Stimulated activated CD4-positive, alpha-beta T cell treated with anti-CD3 and anti-CD28 coated beads, TNF-alpha, amount 100 ng/mL, for 1 hour (primary cell): Measurements from ENCODE around the gene NKAIN4.
A peak's percentile ranks its signal among the peaks of the same experiment; 100 is the strongest.
"Not testable (repeated sequence)": the region's sequence is repeated elsewhere in the genome, so short reads cannot be mapped to it uniquely, and the experiment has no call there.

Experiments
- DNase-seq, 3 donors: peaks; one replicate each; pipeline ENCODE4 v3.0.0-alpha.2; 2020; ENCODE audit warnings: low read depth in 3 of 3, low spot score in 1 of 3

Gene NKAIN4

DNA sequence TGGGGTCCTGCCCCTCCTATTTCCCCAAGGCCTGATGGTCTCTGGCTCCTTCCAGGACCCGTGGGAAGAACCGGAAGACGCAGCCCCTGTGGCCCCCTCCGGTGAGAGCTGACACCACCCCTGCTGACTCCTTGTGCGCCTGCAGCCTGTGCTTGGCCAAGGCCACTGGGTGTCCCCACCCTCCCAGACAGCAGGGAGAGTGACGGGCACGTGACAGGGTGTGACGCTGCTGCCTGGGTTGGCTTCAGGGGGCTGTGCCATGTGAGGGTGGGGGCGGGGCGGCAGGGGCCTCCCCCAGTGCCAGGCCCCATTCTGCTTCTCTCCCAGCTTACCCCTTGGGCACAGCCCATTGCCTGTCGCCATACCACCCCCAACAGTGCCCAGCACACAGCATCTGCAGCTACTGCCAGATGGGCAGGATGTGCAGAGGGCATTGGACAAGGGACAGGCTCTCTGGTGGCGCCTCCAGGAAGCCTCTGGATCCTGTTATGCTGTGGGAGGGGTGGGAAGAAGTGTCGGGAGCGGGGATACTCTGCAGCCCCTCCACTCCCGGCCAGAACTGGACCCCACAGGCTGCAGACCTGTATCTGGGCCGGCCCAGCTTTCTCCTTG, 15.6 kb downstream of the NKAIN4 start:
- DNase-seq: no peak

DNA sequence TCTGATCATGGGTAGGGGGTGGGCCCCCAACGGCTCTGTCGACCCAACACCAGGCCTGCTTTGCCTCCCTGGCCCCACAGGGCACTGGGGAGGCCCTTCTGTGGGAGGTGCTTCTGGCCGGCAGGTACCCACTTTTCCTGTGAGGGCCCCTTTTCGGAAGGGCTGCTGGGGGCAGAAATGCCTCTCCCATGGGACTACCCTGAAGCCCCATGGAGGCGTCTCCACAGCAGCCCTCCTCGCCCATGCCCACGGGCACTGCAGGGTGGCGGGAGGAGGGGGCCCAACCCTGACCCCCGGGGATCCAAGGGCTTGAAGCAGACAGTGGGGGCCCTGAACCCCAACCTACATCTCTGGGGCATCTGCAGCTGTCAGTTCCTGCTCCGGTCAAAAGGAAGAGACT, 16.2 kb downstream of the NKAIN4 start:
- no peak for DNase-seq

DNA sequence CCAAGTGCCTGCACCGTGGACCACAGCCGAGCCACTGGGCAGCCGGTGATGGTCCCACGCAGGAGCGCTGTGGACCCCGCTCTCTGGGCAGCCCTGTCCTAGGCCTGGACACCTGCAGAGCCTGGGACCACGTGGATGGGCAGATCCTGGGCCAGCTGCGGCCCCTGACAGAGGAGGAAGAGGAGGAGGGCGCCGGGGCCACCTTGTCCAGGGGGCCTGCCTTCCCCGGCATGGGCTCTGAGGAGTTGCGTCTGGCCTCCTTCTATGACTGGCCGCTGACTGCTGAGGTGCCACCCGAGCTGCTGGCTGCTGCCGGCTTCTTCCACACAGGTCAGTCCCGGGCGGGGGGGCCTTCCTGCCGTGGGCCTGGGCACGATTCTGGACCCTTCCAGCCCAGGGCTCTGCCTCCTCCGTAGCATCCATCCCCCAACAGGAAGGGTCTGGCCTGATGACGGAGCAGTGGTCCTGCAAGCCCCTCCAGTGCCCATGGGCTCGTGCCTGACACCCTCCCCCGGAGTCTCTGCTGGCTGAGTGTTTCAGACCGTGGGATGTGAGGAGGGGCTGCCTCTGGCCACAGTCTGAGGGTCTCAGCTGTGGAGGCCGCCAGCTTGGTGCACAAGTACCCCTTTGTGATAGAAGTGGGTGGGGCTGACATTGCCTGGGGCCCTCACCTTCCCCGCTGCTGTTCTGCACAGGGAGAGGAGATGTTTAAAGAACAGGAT, 18.0 kb downstream of the NKAIN4 start:
- no peak for DNase-seq

DNA sequence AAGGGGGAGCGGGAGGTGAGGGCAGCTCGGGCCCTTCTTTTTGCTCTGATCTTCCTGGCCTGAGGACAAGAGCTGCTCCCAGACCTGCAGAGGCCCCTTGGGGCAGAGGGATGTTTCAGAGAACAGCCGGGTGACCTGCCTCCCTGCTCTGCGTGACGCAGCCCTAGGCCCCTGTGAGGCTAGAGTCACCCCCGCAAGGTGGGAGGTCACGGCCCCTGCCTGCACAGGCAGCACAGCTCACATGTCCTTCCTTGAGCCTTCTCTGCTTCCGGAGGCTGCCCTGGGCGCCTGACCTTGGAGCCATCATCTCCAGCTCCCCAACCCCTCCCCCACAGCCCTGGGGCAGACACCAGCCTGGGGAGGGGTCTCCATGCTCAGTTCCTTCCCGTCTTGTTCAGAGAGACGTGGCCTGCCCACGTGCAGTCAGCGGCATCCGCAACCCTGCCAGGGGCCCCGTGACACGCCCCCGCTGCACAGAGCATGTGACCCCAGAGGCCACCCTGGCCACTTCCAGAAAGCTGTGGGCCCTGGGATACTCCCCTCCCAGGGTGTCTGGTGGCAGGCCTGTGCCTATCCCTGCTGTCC, 18.8 kb downstream of the NKAIN4 start, which contains the start of gene BIRC7:
Gene BIRC7 (plus strand): TSS at position 507 of the 585 bp plus-strand sequence. CDS start 192 bp downstream, outside the sequence.
- DNase-seq: no peak

DNA sequence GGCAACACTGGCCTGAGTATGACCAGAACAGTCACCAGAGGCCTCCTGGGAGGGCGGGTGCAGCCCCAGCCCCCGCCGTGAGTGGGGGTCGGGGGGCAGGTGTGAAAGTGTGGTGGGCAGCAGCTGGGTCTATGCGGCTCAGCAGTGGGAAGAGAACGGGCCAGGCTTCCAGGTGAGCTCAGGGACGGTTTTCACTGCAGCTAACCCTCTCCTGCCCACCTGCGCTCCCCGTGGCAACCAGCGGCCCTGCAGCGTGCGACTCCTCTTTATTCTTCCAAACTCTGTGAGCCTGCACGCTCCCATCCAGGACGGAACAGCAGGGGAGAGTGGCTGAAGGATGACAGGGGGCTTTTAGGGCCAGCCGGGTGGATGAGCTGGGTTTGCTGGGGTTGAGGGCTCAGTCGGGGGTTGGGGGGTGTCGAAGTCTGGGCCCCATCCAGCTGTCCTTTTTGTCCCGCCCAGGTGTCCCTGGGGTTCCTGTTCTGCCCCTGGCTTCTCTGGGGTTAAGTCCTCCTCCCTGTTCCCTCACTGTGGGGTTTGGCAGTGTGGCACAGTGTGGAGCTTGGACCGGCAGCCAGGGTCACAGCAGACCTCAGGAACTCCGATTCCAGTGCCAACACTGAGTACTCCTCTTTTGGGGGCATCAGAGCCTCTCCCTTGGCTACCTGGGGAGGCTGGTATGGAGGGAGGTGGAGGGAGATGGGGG, 19.4 kb downstream of the NKAIN4 start:
- peak in 1 of 3 donors; percentile 7 for DNase-seq

DNA sequence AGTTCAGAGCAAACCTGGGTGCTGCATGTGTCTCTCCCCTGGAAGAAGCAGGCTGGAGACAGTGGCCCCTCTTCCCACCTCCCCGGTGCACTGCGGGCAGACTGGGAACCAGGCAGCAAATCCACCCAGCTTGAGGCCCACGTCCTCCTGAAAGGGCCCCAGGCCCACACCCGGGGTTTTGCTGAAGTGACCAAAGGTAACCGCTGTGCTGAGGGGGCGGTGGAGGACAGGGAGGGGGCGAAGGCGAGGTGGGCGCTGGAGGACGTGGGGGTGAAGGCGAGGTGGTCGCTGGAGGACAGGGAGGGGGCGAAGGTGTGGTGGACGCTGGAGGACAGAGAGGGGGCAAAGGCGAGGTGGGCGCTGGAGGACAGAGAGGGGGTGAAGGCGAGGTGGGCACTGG, 20.3 kb downstream of the NKAIN4 start:
- no peak for DNase-seq

DNA sequence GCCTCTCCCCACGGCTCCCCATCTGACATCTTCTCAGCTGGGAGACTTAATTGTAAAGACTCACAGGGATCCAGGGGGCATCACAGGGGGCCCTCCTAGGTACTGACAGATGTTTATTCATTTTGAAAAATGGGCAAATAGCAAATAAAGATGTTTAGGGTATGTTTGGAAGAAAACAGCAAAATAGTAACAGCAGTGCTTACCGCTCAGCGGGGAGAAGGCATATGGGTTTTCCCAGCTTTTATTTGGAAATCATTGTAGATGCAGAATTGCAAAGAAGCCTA, 21.3 kb downstream of the NKAIN4 start:
- no peak for DNase-seq

DNA sequence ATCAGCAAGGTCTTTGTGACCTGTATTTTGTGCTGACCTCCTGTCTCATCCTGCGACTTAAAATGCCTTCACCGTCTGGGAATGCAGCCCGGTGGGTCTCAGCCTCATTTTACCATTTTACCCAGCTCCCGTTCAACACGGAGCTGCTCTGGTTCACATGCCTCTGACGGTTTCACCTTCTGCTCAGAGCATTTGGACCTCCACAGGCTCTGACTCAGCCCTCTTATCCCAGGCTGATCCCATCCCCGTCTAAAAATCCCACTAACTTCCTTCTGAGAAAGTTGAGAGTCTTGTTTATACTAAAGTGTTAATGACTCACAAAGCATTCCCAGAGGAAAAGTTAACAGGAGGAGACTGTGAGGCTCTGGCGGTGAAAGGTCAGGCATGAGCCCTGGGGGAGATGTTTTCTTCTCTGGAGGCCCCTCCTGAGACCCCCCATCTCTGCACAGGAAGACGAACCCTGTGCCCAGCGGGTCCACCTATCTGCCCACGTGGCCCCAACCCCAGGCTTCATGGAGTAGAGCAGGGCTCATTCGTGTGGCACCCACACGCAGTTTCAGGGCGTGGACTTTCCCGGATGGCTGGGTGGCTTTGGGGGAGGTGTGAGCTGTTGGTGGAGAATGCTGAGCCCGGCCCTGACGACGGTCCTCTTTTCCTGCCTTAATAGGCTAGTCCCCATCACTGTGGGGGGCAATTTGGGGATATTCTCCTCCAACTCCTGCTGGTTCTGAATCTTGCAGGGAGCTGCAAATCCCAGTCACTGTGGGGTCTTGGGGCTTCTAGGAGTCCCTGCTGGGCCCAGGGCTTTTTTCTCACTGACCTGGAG, 21.8 kb downstream of the NKAIN4 start:
- DNase-seq: no peak

DNA sequence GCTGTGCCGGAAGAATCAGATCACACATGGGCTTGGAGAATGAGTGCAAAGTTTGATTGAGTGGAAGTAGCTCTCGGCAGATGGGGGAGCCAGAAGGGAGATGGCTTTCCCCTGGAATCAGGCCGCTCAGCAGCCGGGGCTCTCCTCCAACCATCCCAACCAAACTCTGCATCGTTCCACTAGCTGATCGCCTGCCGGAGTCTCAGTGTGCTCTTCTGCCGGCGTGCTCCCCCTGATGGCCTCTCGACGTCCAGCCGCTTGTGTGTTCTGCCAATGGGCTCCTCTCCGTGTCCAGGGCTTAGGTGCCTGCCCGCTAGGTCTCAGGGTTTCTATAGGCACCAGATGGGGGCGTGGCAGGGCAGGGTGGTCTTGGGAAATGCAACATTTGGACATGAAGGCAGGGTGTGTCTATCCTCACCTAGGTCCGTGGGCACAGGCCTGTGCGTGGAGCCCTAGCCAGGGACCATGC, 23.4 kb downstream of the NKAIN4 start:
- DNase-seq: no peak

DNA sequence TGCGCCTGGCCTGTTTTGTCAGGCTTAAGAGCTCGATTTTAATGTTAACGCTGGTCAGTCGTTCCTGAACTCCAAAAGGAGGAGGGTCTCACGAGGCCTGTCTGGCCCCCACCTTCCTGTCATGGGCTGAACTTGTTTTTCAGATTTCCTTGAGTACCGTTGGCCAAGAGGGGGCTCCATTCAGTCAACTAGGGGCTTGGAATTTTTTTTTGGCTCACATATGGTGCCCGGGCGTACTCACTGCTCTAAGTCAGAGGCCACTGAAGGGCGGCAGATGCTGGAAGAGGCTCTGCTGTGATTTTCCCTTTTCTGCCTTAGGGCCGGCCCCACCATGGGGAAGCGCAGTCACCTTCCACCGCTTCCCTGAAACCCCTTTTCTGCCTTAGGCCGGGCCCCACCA, 25.5 kb downstream of the NKAIN4 start:
- no peak for DNase-seq

DNA sequence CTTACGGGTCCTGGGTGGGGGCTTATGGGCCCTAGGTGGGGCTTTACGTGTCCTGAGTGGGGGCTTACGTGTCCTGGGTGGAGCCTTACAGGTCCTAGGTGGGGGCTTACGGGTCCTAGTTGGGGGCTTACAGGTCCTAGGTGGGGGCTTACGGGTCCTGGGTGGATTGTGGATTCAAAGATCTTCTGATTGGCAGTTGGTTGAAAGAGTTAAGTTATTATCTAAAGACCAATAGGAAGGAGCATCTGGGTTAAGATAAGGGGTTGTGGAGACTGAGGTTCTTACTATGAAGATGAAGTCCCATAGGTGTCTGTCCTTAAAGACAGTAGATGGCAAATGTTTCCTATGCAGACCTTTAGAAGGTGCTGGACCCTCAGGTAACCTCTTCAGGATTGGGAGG, 27.0 kb downstream of the NKAIN4 start:
- no peak for DNase-seq

DNA sequence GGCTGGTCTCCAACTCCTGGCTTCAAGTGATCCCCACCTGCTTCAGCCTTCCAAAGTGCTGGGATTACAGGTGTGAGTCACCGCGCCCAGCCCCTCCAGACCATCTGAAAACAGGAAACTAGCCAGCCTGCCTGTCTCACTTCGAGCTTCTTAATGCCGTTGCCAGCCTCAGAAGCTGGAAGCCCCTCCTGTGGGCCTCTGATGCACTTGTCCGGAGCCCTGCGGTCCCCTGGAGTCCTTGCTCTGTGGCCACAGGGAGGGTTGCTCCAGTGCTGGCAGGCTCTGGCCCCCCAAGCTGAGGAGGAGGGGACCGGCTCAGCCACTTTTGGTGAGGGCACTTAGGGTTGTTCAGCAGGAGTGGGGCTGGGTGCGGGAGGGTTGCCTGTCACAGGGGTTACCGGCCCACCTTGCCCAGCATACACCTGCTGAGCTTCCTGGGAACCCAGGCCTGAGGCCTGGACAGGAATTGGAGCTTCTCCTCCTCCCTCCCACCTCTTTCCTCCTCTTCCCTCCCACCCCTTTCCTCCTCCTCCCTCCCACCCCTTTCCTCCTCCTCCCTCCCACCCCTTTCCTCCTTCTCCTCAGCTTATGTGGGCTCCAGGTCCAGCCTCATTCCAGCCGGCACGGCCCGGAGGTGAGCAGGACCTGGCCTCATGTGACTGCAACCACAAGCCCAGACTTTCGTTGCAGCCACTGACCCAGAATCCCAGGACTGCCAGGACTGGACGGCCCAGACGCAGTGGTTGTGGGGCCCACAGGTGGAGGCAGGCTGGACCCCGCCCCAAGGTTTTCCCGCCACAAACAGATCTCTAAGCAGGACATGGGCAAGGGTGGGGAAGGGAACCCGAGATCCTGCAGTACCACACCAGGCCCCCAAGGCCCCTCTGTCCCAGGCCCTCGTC, 28.0 kb downstream of the NKAIN4 start:
- DNase-seq: no peak

DNA sequence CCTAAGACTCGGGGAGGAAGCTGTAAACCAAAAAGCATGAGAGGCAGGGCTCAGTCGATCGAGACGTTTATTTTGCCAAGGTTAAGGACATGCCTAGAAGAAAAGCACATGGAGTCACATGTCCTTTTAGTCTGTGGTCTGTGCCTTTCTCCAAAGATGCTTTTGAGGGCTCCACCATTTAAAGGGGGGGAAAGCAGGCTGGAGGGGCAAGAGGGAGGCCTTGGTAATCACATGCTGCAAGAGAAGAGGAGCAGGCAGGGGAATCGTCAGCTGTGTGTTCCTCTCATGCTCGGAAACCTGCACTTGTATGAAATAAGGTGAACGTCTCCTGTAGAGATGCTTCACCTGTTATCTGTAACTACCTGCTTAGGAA, 29.2 kb downstream of the NKAIN4 start:
- DNase-seq: no peak

DNA sequence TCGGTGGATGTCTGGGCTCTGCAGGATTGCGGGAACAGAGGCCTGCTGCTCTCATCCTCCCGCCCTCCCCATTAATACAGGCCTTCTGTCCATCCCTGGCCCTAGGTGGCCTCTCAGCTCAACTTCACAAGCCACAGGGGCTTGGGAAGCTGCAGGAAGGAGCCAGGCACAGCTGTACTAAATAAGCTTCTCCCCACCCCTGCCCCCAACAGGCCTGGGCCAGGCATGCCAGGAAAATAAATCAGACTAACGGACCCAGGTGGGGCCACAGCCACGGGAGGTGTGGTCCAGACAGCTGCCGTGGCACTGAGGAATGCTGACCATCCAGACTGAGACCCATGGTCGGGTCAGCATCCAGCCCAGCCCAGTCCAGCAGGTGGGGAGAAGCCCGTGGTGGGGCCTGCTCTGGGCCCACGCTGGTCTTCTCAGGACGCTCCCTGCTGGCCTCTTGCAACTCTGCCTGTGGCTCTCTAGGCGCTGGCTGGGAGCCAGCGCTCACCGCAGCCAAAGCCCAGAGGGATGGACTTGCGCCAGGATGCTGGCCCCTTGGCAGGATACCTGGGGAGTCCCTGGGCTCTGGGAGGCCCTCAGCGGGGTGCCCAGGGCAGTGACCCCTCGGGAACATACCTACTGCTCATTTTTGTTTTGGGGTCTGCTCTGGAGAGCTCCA, 29.7 kb downstream of the NKAIN4 start:
- DNase-seq: no peak

DNA sequence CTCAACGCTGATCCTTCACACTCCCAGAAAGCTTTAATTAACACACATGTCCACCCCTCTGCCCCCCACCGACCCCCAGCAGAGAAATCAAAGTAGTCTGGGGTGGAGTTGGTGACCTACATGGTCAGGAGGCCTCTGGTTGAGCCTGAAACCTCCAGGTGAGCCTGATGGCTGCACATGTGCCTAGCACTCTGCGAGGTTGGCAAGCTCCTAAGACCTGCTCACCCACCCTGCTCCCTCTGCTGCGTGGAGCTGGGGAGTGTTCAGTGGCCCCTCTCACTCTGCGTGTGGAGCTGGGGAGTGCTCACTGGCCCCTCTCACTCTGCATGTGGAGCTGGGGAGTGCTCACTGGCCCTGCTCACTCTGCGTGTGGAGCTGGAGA, 30.4 kb downstream of the NKAIN4 start:
- DNase-seq: no peak

DNA sequence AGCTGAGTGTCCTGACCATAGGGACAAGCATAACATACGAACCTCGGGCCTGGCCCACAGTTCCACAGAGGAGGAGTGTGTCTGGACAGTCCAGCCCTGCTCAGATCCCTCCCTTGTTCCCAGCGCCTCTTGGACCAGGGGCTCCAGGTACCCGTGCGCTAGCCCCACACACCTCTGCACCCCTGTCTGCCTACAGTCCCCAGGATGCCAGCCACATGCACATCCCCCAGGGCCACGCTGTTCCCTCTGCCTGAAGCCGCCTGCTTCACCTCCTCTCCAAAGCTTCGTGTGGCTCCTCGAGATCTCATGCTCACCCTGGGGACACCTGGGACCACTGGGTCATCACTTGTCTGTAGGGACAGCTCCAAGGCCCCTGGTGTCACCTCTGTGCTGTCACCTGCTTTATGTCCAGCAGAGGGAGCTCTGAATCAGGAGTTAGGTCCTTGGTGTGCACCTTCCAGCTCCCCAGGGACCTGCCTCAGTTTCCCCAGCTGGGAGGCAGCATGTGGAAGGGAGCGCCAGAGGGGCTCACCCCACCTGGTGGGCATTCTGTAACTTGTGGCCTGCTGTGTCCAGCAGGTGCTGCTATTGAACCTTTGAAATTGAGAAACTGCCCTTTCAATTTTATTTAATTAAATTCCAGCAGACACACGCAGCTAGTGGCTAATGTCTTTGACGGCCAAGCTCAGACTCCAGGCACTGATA, 31.0 kb downstream of the NKAIN4 start:
- peak in 1 of 3 donors; percentile 21 for DNase-seq

DNA sequence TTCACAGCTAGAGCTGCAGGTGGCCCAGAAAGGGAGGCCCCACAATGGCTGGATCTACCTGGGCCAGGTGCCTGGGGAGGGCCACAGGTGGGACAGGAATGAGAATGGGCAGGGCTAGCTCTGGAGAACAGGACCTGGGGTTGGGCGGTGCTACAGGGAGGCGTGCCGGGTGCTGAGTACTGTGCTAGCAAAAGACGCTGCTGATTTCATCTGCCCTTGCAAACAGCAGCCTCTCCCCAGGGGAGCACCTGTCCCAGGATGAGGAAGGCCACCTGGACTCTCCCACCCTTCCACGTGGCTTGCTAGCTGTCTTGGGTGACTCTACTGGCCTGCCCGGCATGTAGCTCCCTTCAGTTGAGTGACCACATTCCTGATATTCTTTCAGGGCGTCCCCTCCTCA, 31.7 kb downstream of the NKAIN4 start:
- no peak for DNase-seq

DNA sequence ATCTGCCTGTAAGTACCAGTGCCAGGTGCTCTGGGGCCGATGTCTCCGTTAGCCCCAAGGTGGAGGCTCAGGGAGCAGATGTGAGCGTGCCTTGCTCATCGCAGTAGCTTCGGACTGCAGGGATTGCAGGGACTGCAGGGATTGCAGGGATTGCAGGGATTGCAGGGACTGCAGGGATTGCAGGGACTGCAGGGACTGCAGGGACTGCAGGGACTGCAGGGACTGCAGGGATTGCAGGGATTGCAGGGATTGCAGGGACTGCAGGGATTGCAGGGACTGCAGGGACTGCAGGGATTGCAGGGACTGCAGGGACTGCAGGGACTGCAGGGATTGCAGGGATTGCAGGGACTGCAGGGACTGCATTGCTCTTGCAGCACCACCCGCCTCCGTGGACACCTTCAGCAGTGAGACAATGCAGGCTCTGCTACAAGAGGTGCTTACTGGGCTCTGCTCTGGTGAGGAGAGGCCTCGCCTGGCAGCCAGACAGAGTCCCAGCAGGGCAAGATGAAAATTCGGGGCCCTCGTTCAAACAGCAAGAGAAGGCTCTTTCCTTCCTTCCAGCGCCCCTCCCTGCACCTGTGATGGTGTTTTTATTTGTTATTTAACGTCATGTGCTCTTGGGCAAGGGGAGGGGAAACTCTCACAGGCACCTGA, 32.7 kb downstream of the NKAIN4 start:
- not testable (repeated sequence) for DNase-seq
